DMS114 treated with DMSO at 0.1 percent for 48 hours (cell line): ENCODE results near the gene TNKS1BP1.
A peak's percentile ranks its signal among the peaks of the same experiment; 100 is the strongest.
"Not testable (repeated sequence)": the region's sequence is repeated elsewhere in the genome, so short reads cannot be mapped to it uniquely, and the experiment has no call there.

Experiments used
- DNase-seq: peaks from one replicate; lab custom pipeline; 2025; ENCODE audit not compliant: unreplicated experiment; lab: John Stamatoyannopoulos, UW

Gene TNKS1BP1

GRCh38 chr11:57324886-57325734 is at the start of gene TNKS1BP1:
TSS of gene TNKS1BP1 (minus strand) at chr11:57324952. CDS start at chr11:57321885, 3,067 bp downstream.
- peak; percentile 63 for DNase-seq

DNA sequence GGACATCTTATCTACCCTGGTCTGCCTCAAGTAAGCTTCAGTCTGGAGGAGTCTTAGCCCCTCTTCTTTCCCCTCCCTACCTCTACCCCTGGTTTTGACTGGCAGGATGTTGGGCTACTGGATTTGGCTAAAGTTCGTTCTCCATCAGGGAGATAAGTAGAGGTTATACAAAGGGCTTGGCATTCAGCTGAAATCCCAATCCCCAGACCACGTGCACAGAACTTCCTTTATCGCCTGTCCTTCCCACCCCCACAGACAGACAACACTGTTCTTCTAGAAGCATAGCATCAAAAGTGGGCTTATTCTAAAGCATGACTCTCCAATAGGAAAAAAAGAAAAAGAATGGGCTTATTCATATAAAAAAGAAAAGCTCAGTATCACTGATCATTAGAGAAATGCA is 48.4 kb upstream of the TNKS1BP1 start:
- no peak for DNase-seq

DNA sequence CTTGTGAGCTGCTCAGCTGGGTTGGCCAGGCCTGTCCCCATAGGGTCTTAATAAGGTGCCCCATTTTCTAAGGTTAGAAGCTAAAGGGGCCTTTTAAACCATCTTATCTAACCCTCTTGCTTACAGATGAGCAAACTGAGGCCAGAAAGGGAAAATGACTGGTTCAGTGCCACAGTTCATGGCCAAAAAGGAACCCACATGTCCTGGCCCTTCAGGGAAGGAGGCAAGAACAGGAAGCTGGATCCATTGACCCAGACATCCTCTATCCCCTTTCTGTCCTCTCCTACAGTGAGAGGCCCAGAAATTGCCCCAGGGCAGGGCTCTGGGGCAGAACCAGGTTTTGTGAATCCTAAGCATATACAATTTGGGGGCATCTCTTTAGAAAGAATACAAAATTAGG is 46.2 kb upstream of the TNKS1BP1 start:
- no peak for DNase-seq

- DNase-seq = no peak
Measured at GRCh38 chr11:57370251-57370650, 45.5 kb upstream of the TNKS1BP1 start.

- DNase-seq = no peak
Measured at GRCh38 chr11:57368845-57369232, 44.1 kb upstream of the TNKS1BP1 start.

DNA sequence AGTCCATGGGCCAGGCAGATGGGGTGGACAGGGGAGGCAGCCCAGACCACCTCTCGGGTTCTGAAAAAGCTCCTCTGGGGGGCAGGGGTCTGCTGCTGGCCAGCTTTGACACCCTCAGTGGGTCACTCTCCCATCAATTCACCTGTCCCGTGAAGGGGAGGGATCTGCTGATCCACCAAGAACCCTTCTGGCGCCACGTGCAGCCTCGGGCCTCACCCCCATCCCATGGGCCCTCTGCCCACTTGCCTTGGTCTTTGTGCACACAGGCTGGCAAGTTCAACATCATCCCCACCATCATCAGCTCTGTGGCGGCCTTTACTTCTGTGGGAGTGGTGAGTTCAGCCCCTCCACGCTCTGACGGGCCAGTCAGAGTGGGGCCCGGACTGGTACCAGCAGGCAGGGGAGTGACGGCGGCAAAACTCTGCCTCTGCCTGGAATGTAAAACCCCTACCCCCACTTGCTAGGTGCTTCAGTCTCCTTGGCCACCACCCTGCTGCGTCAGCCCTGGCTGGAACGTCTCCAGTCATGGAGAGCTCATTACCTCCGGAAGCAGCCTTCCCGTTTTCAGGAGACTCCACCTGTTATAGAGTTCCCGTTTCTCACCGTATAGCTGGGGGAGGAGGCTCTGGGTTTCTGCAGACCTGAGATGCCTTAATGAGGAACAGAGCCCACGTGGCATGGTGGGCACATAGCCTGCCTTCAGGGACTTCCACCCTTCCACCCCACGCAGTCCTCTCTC is 43.5 kb upstream of the TNKS1BP1 start:
- no peak for DNase-seq

- no peak for DNase-seq
Measured at GRCh38 chr11:57364851-57365660, 40.3 kb upstream of the TNKS1BP1 start.

GRCh38 chr11:57363131-57364080 is 38.7 kb upstream of the TNKS1BP1 start:
- DNase-seq = no peak

GRCh38 chr11:57361926-57362325 is 37.2 kb upstream of the TNKS1BP1 start:
- no peak for DNase-seq

GRCh38 chr11:57361420-57361819 is 36.7 kb upstream of the TNKS1BP1 start:
- not testable (repeated sequence) for DNase-seq

DNA sequence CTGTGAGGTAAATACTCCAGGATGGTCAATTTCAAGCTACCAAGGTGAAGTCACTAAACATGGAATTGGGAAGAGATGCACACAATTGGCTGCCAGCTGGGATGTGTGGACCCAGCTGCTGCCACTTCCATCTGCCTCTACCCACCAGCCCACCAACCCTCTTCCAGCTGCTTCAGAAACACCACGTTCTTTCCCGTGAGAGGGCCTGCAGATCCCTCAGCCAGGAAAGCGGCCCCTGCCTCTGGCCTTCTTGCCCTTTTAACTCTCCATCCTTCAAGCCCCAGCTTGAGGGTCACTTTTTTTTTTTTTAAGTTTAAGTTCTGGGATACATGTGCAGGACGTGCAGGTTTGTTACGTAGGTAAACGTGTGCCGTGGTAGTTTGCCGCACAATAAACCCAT is 36.2 kb upstream of the TNKS1BP1 start:
- DNase-seq = no peak

DNA sequence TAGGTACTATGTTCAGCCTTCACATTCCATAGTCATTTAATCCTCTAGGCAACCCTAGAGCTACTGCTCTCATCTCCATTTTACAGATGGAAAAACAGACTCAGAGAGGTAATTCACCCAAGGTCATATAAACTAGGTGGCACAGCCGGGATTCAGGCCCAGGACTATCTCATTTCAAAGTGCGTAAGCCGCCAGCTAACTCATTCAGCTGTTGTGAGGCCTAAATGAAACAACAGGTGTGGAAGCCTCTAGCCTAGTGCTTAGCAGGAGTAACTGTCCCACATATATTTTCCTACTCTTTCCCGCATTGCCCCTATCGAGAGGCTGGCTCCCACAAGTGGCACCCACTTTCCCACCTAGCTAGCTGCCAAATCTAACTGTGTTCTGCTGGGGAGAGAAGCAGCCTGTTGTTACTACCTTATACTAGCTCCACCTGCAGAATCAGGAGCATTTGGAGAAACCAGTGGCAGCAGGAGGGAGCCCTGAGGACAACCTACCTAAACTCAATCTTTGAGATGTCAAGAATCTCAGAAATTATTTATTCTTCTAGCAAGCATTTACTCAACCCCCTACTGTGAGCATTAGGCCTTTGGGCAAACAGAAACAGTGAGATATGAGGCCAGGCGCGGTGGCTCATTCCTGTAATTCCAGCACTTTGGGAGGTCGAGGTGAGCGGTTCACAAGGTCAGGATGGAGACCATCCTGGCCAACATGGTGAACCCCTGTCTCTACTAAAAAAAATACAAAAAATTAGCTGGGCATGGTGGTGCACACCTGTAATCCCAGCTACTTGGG is 35.3 kb upstream of the TNKS1BP1 start:
- DNase-seq = no peak

DNA sequence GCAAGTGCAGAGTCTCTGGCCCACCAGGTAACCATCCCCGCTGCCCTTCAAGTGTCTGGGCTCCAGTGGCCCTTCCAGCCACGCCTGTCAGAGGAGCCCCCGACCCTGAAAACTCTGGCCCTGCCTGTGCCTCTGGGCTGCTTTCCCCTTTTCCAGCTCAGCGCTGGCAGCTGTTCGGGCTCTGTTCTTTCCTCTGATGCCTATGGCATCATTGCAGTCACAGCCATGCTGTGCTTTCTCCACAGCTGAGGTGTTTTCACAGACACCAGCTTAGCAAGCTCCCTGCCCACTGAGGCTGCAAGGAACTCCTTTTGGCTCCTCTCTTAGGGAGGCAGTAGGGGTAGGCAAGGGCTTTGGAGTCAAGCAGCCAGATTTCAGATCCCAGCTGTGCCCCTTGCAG is 34.6 kb upstream of the TNKS1BP1 start:
- no peak for DNase-seq

DNA sequence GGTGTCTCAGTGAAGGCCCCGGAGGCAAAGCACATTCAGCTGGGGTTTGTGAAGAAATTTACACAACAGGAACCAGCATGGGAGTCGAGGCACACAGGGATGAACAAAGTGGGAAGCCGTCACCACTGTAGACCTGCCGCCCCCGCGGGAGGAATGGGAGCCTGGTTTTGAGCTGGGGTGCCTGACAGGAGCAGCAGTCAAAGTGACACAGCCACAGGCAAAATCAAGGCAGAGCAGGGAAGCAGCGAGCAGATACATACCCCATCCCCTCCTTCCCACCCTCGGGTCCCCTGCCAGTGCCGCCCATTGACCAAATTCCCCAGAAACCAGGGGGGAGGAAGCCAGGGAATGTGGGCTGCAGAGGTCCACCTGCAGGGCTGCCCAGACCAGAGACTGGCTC is 34.2 kb upstream of the TNKS1BP1 start:
- DNase-seq = no peak

GRCh38 chr11:57358543-57358961 is 33.8 kb upstream of the TNKS1BP1 start:
- no peak for DNase-seq

- no peak for DNase-seq
Measured at GRCh38 chr11:57357856-57358255, 33.1 kb upstream of the TNKS1BP1 start.

GRCh38 chr11:57357310-57357709 is 32.6 kb upstream of the TNKS1BP1 start:
- DNase-seq = no peak

DNA sequence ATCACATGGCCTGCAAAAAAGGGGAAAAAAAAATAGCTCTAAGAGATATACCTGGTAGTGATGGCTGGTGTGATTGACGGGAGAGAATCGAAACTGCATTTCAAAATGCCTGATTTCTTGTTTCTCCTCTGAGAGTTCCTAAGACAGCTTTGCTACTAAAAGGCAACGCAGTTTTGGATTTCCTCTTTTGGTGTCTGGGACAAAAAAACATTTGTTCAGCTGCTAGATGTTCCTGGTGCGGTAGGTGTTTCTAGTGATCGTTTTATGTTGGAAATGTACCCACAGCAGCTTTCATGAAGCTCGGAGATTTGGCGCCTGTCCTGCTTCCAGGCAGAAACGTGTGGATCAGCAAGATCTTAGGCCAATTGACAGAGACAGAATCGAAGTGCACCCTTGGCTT is 31.5 kb upstream of the TNKS1BP1 start:
- no peak for DNase-seq

DNA sequence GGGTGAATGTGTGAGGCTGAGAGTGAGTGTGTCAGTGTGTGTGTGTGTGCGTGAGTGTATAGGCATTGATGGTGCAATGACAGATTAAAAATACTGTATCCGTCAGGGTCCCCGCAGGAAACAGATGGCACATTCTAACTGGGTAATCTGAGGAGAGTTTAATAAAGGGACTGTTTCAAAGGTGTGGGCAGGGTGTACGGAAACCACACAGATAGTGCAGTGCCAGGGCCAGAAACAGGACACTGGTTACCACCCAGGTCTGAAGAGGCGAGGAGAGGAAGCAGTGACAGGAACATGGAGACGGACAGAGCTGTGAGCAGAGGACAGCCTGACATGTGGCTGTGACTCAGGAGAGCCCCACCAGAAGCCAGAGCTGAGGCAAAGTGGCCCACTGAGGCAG is 29.9 kb upstream of the TNKS1BP1 start:
- DNase-seq = no peak

DNA sequence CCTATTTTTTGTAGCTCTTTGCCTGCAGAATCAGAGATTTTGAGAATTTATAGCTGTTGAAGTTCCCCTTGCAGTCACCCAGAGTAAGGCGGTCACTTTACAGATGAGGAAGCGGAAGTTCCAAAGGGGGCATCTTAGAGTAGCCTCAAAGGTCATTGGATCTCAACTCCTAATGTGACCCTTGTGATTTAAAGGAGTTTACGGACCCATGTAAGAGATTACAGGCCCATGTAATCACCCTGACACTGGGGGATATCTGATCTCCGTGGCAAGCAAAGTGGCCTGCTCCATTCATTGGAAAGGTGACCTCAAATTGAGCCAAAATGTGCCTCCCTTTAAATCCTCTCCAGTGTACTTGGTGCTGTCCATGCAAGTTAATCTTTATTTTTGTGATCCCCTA is 29.1 kb upstream of the TNKS1BP1 start:
- DNase-seq = no peak
